Measurements from ENCODE around the gene SLF2. TPM values are rescaled to one million over a fixed set of nuclear protein-coding genes. Genes with fewer than 3 reads are reported as not detected.

Gene SLF2
- polyA plus RNA-seq, 4 donors: 25.8 to 50.7 (median 35.5) TPM

- DNase-seq (ENCODE audit: low read depth in 4 of 4, low spot score in 2 of 4): no peak
Measured at GRCh38 chr10:100995181-100995580, 82.4 kb downstream of the SLF2 start.

- no peak for DNase-seq (ENCODE audit: low read depth in 4 of 4, low spot score in 2 of 4)
Measured at GRCh38 chr10:100996678-100997359, 84.1 kb downstream of the SLF2 start.

- DNase-seq (ENCODE audit: low read depth in 4 of 4, low spot score in 2 of 4): peak in 1 of 4 donors; percentile 49
Measured at GRCh38 chr10:100997360-100998182, 84.8 kb downstream of the SLF2 start.

- DNase-seq (ENCODE audit: low read depth in 4 of 4, low spot score in 2 of 4): peak in 2 of 4 donors; percentile 82 to 86
Measured at GRCh38 chr10:100998183-100998990, 85.6 kb downstream of the SLF2 start.

GRCh38 chr10:100998991-100999741 is 86.4 kb downstream of the SLF2 start:
- DNase-seq (ENCODE audit: low read depth in 4 of 4, low spot score in 2 of 4): peak in 1 of 4 donors; percentile 70

- no peak for DNase-seq (ENCODE audit: low read depth in 4 of 4, low spot score in 2 of 4)
Measured at GRCh38 chr10:100999742-101000126, 87.0 kb downstream of the SLF2 start, which contains the start of gene LZTS2. Gene LZTS2 (plus strand): TSS chr10:100999808. CDS start chr10:101002539, 2,731 bp downstream.

- DNase-seq (ENCODE audit: low read depth in 4 of 4, low spot score in 2 of 4): no peak
Measured at GRCh38 chr10:101000127-101000914, 87.6 kb downstream of the SLF2 start.

- DNase-seq (ENCODE audit: low read depth in 4 of 4, low spot score in 2 of 4): peak in 1 of 4 donors; percentile 79
Measured at GRCh38 chr10:101000915-101001658, 88.3 kb downstream of the SLF2 start.

- no peak for DNase-seq (ENCODE audit: low read depth in 4 of 4, low spot score in 2 of 4)
Measured at GRCh38 chr10:101001659-101002035, 88.9 kb downstream of the SLF2 start.

- DNase-seq (ENCODE audit: low read depth in 4 of 4, low spot score in 2 of 4): no peak
Measured at GRCh38 chr10:101002456-101002855, 89.7 kb downstream of the SLF2 start.

GRCh38 chr10:101003639-101004206 is 91.0 kb downstream of the SLF2 start:
- DNase-seq (ENCODE audit: low read depth in 4 of 4, low spot score in 2 of 4): no peak

GRCh38 chr10:101005361-101005760 is 92.6 kb downstream of the SLF2 start:
- DNase-seq (ENCODE audit: low read depth in 4 of 4, low spot score in 2 of 4): no peak

- DNase-seq (ENCODE audit: low read depth in 4 of 4, low spot score in 2 of 4): no peak
Measured at GRCh38 chr10:101005869-101006567, 93.3 kb downstream of the SLF2 start.

GRCh38 chr10:101006593-101007098 is 93.9 kb downstream of the SLF2 start:
- DNase-seq (ENCODE audit: low read depth in 4 of 4, low spot score in 2 of 4): no peak

GRCh38 chr10:101007099-101007711 is 94.4 kb downstream of the SLF2 start:
- DNase-seq (ENCODE audit: low read depth in 4 of 4, low spot score in 2 of 4): no peak

GRCh38 chr10:101007915-101008822 is 95.4 kb downstream of the SLF2 start:
- no peak for DNase-seq (ENCODE audit: low read depth in 4 of 4, low spot score in 2 of 4)
